Epithelial cell of esophagus (primary cell): ENCODE measurements around the gene MICU1.
A peak's percentile ranks its signal among the peaks of the same experiment; 100 is the strongest.

Experiments used
- DNase-seq: peaks from one replicate; pipeline ENCODE4 v3.0.0; 2010; ENCODE audit warnings: low read depth
- H3K4me3 ChIP-seq: 2 replicates; pipeline ENCODE4 v1.5.1; 2011; ENCODE audit warnings: mild to moderate bottlenecking, low read length, control low read depth
- TF ChIP-seq, protein P1 (sequence below): IDR thresholded peaks from 2 replicates; pipeline ENCODE4 v1.5.1; 2011; ENCODE audit warnings: low read depth, mild to moderate bottlenecking, low read length, control low read depth, inconsistent platforms; ENCODE audit not compliant: insufficient read depth; ENCODE audit errors: missing control alignments

Gene MICU1

GRCh38 chr10:72542396-72542815 lies 83.5 kb downstream of the MICU1 start:
- no peak overlapping the region for H3K4me3 ChIP-seq
- no peak for DNase-seq
- TF ChIP-seq, protein P1, sequence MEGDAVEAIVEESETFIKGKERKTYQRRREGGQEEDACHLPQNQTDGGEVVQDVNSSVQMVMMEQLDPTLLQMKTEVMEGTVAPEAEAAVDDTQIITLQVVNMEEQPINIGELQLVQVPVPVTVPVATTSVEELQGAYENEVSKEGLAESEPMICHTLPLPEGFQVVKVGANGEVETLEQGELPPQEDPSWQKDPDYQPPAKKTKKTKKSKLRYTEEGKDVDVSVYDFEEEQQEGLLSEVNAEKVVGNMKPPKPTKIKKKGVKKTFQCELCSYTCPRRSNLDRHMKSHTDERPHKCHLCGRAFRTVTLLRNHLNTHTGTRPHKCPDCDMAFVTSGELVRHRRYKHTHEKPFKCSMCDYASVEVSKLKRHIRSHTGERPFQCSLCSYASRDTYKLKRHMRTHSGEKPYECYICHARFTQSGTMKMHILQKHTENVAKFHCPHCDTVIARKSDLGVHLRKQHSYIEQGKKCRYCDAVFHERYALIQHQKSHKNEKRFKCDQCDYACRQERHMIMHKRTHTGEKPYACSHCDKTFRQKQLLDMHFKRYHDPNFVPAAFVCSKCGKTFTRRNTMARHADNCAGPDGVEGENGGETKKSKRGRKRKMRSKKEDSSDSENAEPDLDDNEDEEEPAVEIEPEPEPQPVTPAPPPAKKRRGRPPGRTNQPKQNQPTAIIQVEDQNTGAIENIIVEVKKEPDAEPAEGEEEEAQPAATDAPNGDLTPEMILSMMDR = no peak

- H3K4me3 ChIP-seq = no peak overlapping the region
- DNase-seq = peak; percentile 3
- TF ChIP-seq, protein P1 = no peak
These were observed 84.5 kb downstream of the MICU1 start for GRCh38 chr10:72541337-72541736.

GRCh38 chr10:72540193-72540807 lies 85.6 kb downstream of the MICU1 start:
- DNase-seq = no peak

GRCh38 chr10:72539137-72539536 lies 86.7 kb downstream of the MICU1 start:
- TF ChIP-seq, protein P1 = no peak
- H3K4me3 ChIP-seq = no peak overlapping the region
- DNase-seq = peak; percentile 59

More at GRCh38 chr10:72540193-72540807, 85.6 kb downstream of the MICU1 start:
- H3K4me3 ChIP-seq = no peak overlapping the region
- TF ChIP-seq, protein P1 = no peak

DNA sequence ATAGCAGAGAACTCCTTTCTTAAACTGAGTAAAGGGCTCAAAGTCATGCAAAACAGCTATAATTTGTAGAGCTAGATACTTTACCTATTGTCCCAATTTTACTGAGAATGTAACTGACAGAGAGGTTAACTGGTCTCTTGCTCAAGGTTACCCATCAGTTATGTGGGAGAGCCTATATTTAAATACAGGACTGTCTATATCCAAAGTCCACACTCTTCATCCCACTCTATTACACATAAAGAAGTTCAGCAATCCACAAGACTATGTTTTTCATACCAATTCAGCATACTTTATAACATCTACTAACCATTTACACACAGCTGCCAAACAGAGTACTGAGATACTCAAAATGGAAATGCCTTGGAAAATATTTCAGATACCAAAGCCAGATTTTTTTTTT lies 100.2 kb downstream of the MICU1 start:
- H3K4me3 ChIP-seq = no peak overlapping the region
- TF ChIP-seq, protein P1 = no peak
- no peak for DNase-seq

GRCh38 chr10:72525277-72525676 lies 100.6 kb downstream of the MICU1 start:
- peak; percentile 30 for DNase-seq
- TF ChIP-seq, protein P1 = no peak
- no peak overlapping the region for H3K4me3 ChIP-seq

DNA sequence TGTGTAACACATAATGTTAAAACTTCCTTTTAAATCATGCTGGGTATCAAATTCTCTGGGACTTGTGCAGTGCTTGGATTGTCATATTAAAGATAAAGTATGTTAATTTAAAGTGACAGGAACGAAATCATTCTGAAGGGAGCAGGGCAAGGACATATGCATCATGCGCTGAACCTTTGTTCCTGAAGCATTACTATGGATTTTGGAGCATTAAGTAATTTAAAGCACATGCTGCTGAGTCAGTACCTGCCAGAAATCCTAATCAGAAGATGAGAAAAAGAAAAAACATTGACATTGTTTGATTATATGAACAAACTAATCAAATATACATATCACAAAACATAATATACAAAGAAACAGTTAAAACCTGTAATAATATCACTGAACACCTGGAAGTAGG lies 101.4 kb downstream of the MICU1 start:
- TF ChIP-seq, protein P1 = no peak
- no peak for DNase-seq
- H3K4me3 ChIP-seq = no peak overlapping the region
